Inflammatory macrophage treated with lipopolysaccharide for 4 hours (primary cell): ENCODE results near the gene YWHAB.
"Not testable (repeated sequence)": the region's sequence is repeated elsewhere in the genome, so short reads cannot be mapped to it uniquely, and the experiment has no call there.

Experiments used
- DNase-seq: peaks from one replicate; pipeline ENCODE4 v3.0.0-alpha.2; 2020

The YWHAB gene

GRCh38 chr20:44885392-44886265 lies at the start of gene YWHAB:
Gene YWHAB, plus strand, starts transcription at chr20:44885705. Its CDS starts 15,829 bp downstream, at chr20:44901534.
- peak; percentile 98 for DNase-seq

DNA sequence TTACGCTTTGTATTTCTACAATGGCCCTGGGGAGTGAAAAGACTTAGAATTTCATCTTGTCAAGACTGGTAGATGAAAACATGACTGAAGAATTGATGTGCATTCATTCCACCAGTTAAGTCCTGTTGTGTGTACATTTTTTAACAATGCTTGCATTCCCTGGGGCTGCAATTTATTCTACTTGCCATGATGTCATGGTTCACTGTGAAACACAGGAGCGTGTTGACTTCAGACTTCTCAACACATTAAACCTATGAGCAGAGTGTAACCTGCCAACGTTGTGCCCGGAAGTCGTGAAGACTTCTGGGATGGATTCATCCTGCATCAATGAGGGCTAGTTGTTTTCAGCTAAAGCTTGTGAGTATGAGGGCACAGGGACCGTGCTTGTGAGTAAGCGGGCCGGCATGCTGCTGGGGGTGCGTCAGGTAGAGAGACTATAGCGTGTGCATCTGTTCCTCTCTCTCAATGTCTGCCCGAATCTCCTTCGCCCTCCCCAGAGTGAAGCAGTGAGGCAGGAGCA lies 48.8 kb upstream of the YWHAB start:
- no peak for DNase-seq

- DNase-seq, result no peak
These were observed 47.6 kb upstream of the YWHAB start for GRCh38 chr20:44837946-44838345.

DNA sequence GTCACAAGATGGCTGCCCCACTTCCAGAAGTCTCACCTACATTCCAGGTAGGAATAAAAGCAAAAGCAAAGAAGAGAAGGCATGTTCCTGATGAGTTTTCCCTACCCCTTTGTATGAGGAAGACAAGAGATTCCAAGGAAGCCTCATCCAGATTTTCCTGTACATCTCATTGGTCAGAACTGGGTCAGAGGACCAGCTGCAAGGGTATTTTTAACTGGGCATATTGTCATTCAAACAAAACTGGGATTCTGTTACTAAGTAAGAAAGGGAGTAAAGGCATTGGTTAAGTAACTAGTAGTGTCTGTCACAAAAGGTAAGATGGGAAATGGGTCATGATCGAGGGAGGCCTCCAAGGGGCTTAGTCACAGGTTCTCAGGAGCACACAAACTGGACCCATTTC lies 47.0 kb upstream of the YWHAB start:
- DNase-seq, result no peak

- no peak for DNase-seq
These were observed 46.0 kb upstream of the YWHAB start for GRCh38 chr20:44839481-44839880.

GRCh38 chr20:44840826-44841225 lies 44.7 kb upstream of the YWHAB start:
- no peak for DNase-seq

DNA sequence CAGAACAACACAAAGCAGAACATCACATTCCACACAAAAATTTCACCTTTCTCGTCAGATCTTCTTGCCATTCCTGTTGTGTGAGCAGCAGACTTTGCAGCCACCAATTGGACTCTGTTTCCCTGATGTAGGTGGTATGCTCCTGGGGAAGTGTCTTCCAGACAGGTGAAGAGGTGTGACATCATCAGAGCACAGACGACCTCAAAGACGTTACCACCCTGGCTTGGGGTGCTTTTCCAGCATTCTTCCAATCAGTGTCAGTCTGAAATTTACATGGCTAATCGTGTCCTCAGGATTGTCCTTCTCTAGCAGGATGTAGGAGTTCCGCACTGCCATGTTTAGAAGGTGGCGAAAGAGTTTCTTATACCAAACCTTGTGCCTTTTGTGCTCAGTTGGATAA lies 43.5 kb upstream of the YWHAB start:
- no peak for DNase-seq

GRCh38 chr20:44843876-44844275 lies 41.6 kb upstream of the YWHAB start:
- DNase-seq, result no peak

GRCh38 chr20:44848254-44849015 lies 37.1 kb upstream of the YWHAB start:
- DNase-seq, result no peak

DNA sequence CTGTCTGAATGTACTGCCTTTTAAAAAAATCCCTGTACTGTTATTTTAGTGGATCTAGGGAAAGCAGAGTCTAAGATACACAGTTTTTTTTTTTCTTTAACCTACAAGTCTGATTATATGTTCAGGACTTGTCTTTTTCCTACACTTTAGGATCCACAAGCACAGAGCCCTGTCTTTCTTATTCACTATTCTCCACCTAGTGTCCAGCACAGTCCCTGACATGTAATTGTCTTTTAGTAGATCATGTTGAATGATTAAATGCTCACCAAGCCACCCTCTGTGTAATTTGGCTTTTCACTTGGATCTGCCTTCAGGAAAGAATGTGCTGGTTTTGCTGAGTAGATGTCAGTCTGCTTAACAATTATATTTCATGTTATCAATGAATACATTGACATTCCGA lies 35.8 kb upstream of the YWHAB start:
- DNase-seq, result no peak

DNA sequence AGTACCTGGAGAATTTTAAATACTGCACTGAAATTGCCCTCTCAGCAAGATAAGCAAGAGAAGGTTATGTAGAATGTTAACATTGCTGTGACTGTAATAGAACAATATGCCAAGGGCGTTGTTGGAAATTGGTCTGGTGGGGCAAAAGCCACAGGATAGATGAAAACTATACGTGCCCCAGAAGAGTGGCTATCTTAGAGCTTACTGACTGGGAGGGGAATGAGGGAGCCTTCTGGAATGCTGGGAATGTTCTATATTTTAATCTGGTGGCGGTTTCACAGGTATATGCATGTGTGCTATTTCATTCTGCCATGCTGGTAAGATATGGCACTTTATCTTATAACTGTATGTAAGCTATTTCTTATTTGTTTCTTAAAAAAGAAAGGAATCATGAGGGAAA lies 35.2 kb upstream of the YWHAB start:
- DNase-seq, result no peak

- DNase-seq, result no peak
These were observed 34.7 kb upstream of the YWHAB start for GRCh38 chr20:44850837-44851236.

GRCh38 chr20:44851545-44851944 lies 34.0 kb upstream of the YWHAB start:
- DNase-seq, result no peak

- no peak for DNase-seq
These were observed 29.1 kb upstream of the YWHAB start for GRCh38 chr20:44856442-44856841.

GRCh38 chr20:44856856-44857448 lies 28.6 kb upstream of the YWHAB start:
- DNase-seq, result peak; percentile 10

- no peak for DNase-seq
These were observed 26.7 kb upstream of the YWHAB start for GRCh38 chr20:44858606-44859360.

DNA sequence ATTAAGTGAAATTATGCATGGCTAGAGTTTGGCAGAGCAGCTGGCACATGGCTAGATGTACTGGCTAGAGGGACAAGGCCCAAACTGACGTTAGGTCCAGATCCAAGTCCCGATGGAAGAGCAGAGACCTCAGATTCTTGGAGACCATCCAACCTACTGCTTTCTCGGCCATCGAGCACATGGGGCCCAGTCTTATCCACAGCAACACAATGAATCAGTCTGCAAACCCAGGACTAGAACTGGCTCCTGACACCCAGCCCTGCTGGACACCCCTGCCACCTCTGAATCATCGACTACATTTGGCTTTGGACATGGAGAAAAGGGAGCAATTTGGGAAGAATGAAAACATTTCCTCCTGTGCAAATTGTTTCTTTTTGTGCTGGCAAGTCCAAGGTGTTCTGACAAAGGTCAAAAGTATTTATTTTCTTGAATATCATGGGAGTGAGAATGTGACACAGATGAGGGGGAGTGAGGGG lies 23.9 kb upstream of the YWHAB start:
- DNase-seq, result no peak

DNA sequence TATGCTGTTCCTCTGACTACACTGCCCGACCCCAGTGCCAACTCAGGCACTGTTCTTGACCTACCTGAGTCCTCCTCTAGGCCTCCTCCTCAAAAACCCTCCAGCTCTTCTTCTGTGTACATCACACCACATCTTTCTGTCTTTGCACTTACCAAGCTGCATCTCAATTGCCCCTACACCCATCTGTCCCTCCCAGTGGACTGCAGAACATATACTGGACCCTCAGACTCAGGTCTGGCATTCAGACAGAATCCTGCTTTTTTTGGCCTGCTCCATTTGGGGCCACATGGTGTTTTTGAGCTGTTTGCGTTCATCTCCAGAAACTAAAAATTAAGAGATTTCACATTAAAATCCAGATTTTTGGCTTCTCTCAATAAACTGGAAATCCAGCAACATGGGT lies 23.2 kb upstream of the YWHAB start:
- DNase-seq, result no peak

- DNase-seq, result not testable (repeated sequence)
These were observed 22.0 kb upstream of the YWHAB start for GRCh38 chr20:44863365-44864084.

- peak; percentile 22 for DNase-seq
These were observed 21.0 kb upstream of the YWHAB start for GRCh38 chr20:44864493-44864892.

- DNase-seq, result peak; percentile 86
These were observed 18.7 kb upstream of the YWHAB start for GRCh38 chr20:44866703-44867335.
